BJ (cell line): ENCODE measurements around the gene MAP1B. TPM values are rescaled to one million over a fixed set of nuclear protein-coding genes. Genes with fewer than 3 reads are reported as not detected.
"Not testable (repeated sequence)": the region's sequence is repeated elsewhere in the genome, so short reads cannot be mapped to it uniquely, and the experiment has no call there.

Source experiments
- CTCF ChIA-PET: fragments of 350-600 bp; formaldehyde crosslinking; extraction: SDS; loops from one replicate; lab custom pipeline; 2021; ENCODE audit warnings: antibody characterized with exemption, inconsistent platforms; lab: Yijun Ruan, JAX
- POLR2A ChIA-PET: fragments of 300-600 bp; sonication (Branson Sonifier 250); formaldehyde crosslinking; extraction: SDS; loops from one replicate; lab custom pipeline; 2021; ENCODE audit warnings: antibody characterized with exemption; lab: Charles Lee
- DNase-seq: peaks from one replicate; pipeline ENCODE4 v3.0.0-alpha.2; 2011; ENCODE audit warnings: low read depth
- H3K27me3 ChIP-seq: 2 replicates; pipeline ENCODE4 v1.6.0; 2011; ENCODE audit warnings: low read length; ENCODE audit not compliant: control insufficient read depth, insufficient read depth
- H3K36me3 ChIP-seq: 2 replicates; pipeline ENCODE4 v1.5.1; 2011; ENCODE audit warnings: low read length; ENCODE audit not compliant: control insufficient read depth, insufficient read depth
- H3K4me3 ChIP-seq: 2 replicates; pipeline ENCODE4 v1.5.1; 2011; ENCODE audit warnings: low read depth, mild to moderate bottlenecking, control low read depth, low read length
- polyA plus RNA-seq: library from polyadenylated mRNA; depleted of rRNA; stranded (reverse); fragments of >200 nt; gene quantifications from 2 replicates; pipeline ENCODE4 v1.2.3, GENCODE V29; 2011
- TF ChIP-seq, protein P1 (sequence below): IDR thresholded peaks from 2 replicates; pipeline ENCODE4 v1.5.1; 2011; ENCODE audit warnings: low read depth, mild to moderate bottlenecking, control low read depth, inconsistent platforms, low read length, moderate library complexity; ENCODE audit not compliant: insufficient read depth

MAP1B gene
- polyA plus RNA-seq, 1 experiment = 27.1 TPM

- ChIA-PET CTCF (interaction anchor here (1.6 to 1.9 kb wide), 2 partner anchors 10 to 22 kb away, joined by 5 read pairs; no protein-coding TSS in a partner anchor), POLR2A (no interaction called here)
- TF ChIP-seq, protein P1, sequence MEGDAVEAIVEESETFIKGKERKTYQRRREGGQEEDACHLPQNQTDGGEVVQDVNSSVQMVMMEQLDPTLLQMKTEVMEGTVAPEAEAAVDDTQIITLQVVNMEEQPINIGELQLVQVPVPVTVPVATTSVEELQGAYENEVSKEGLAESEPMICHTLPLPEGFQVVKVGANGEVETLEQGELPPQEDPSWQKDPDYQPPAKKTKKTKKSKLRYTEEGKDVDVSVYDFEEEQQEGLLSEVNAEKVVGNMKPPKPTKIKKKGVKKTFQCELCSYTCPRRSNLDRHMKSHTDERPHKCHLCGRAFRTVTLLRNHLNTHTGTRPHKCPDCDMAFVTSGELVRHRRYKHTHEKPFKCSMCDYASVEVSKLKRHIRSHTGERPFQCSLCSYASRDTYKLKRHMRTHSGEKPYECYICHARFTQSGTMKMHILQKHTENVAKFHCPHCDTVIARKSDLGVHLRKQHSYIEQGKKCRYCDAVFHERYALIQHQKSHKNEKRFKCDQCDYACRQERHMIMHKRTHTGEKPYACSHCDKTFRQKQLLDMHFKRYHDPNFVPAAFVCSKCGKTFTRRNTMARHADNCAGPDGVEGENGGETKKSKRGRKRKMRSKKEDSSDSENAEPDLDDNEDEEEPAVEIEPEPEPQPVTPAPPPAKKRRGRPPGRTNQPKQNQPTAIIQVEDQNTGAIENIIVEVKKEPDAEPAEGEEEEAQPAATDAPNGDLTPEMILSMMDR = no peak
- DNase-seq = no peak
- Histone ChIP-seq H3K36me3 (no peaks in the 10 kb centered on the region), H3K4me3 (no peak overlapping the region), H3K27me3 (no peaks in the 10 kb centered on the region)
Observed at GRCh38 chr5:72163349-72163983, 56.2 kb downstream of the MAP1B start.

DNA sequence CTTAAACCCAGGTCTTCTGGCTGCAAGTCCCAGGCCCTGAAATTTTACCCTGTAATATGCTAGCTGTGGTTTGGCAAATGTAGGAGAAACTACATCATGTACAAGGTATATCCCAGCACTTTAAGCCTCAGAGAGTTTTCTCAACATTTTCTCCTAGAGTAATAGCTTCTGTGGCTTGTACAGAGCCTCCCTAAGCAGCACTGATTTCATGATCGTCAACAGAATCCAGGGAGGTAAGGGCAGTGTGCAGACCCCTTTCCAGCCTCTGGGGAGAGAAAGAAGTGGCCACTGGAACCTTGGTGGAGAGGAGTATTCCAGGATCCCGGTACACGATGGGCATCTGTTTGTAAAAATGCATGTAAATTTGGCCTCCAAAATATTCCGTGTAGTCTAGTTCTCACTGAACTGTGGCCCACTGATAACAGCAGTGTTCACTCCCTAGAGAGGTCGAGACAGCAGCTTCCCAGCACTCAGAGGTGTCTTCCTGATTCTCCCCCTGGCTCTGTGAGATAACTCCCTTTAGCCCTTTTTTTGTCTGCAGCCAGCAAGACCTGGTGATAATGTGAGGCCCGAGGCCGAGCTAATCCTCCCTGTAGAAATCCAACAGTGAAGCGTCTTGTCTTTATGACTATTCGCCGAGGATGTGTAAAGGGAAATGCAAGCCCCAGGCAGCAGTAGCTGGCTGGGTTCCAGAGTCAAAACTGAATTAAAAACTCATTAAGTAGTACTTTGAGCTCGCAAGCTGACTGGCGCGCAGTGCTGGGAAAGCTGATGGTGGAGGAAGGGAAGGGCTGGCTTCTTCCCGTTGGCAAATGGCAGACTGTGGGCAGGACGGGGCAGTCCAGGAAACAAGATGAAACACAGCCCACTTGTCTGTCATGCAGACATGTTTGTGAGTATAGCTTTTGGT, 59.0 kb downstream of the MAP1B start:
- ChIA-PET CTCF (interaction anchor here (0.5 to 0.7 kb wide), 2 partner anchors 12 to 21 kb away, joined by 4 read pairs; no protein-coding TSS in a partner anchor), POLR2A (interaction anchor here (0.6 kb wide), 2 partner anchors 74 to 283 kb away, joined by 3 to 4 read pairs; no protein-coding TSS in a partner anchor)

DNA sequence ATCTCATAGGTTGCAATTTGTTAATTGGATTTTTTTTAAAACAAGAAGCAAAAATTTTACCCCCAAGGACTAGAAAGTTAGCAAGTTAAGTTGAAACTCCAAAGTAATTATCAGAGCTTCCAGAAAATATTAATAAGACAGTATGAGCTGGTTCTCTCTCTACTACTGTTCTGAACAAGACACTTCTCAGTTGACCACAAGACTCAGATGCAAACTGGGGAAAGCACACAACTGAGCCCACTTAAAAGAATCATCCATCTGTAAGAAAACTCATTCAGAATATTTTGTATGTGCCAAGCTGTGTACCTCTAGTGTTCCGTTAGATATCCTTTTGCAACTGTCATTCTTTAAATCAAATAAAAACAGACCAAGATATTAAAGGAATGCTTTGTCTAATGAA, 60.0 kb downstream of the MAP1B start:
- CTCF ChIA-PET = no interaction called here
- no peak for DNase-seq
- Histone ChIP-seq H3K4me3 (no peak overlapping the region), H3K27me3 (no peaks in the 10 kb centered on the region), H3K36me3 (no peaks in the 10 kb centered on the region)
- POLR2A ChIA-PET = interaction anchor here (0.6 kb wide), 1 partner anchor 284 kb away, joined by 4 read pairs; no protein-coding TSS in a partner anchor
- TF ChIP-seq, protein P1 = no peak

More for the DNA sequence above, 59.0 kb downstream of the MAP1B start:
- Histone ChIP-seq H3K4me3 (no peak overlapping the region), H3K36me3 (no peaks in the 10 kb centered on the region), H3K27me3 (no peaks in the 10 kb centered on the region)
- no peak for DNase-seq
- TF ChIP-seq, protein P1 = no peak

DNA sequence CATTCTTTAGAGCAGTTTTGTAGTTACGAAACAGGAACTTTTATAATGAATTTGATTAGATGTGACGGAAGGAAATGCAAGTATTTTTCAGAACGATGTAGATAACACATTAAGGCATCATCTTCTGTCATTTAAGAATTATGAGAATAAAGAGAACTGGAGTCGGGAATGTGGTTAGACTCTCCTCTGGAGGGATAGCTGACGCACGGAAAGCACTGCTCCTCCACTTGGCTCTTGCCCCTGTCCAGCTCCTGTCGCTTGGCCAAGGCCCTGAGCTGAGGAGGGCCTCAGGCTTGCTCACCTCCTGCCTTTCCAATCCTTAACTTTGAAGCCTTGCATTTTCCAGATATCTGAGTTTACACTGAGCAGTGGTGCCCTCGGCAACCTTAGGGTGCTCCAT, 60.5 kb downstream of the MAP1B start:
- TF ChIP-seq, protein P1 = no peak
- no peaks in the 10 kb centered on the region for H3K27me3 ChIP-seq
- H3K4me3 ChIP-seq = no peak overlapping the region
- DNase-seq = no peak
- ChIA-PET POLR2A (no interaction called here), CTCF (interaction anchor here (1.1 kb wide), 1 partner anchor 140 kb away, joined by 4 read pairs; no protein-coding TSS in a partner anchor)
- H3K36me3 ChIP-seq = no peaks in the 10 kb centered on the region

- ChIA-PET CTCF (no interaction called here), POLR2A (no interaction called here)
- DNase-seq = no peak
- TF ChIP-seq, protein P1 = no peak
- Histone ChIP-seq H3K4me3 (no peak overlapping the region), H3K36me3 (no peaks in the 10 kb centered on the region; the same call in 1 of the 2 replicates), H3K27me3 (no peaks in the 10 kb centered on the region)
Observed at GRCh38 chr5:72170101-72170500, 62.8 kb downstream of the MAP1B start.

GRCh38 chr5:72171181-72171580, 63.9 kb downstream of the MAP1B start:
- H3K36me3 ChIP-seq, POLR2A ChIA-PET: not testable (repeated sequence)

More at GRCh38 chr5:72171181-72171580, 63.9 kb downstream of the MAP1B start:
- H3K27me3 ChIP-seq, H3K4me3 ChIP-seq, DNase-seq: not testable (repeated sequence)
- CTCF ChIA-PET = interaction anchor here (0.9 to 1.4 kb wide), 2 partner anchors 36 to 74 kb away, joined by 3 read pairs; no protein-coding TSS in a partner anchor
